ENCODE results near the gene ANKRD49.

GRCh38 chr11:94532211-94532610 is 38.4 kb downstream of the ANKRD49 start:
- no peak for TF ChIP-seq EP300 (IDR thresholded peaks at IDR 0.05)
- TF ChIP-seq CTCF (IDR thresholded peaks at IDR 0.05): no peak
- TF ChIP-seq POLR2A (IDR thresholded peaks at IDR 0.05): no peak
- no peak for TF ChIP-seq POLR2AphosphoS5 (IDR thresholded peaks at IDR 0.05)
